Measurements from ENCODE around the gene CEP85L.

CEP85L gene

DNA sequence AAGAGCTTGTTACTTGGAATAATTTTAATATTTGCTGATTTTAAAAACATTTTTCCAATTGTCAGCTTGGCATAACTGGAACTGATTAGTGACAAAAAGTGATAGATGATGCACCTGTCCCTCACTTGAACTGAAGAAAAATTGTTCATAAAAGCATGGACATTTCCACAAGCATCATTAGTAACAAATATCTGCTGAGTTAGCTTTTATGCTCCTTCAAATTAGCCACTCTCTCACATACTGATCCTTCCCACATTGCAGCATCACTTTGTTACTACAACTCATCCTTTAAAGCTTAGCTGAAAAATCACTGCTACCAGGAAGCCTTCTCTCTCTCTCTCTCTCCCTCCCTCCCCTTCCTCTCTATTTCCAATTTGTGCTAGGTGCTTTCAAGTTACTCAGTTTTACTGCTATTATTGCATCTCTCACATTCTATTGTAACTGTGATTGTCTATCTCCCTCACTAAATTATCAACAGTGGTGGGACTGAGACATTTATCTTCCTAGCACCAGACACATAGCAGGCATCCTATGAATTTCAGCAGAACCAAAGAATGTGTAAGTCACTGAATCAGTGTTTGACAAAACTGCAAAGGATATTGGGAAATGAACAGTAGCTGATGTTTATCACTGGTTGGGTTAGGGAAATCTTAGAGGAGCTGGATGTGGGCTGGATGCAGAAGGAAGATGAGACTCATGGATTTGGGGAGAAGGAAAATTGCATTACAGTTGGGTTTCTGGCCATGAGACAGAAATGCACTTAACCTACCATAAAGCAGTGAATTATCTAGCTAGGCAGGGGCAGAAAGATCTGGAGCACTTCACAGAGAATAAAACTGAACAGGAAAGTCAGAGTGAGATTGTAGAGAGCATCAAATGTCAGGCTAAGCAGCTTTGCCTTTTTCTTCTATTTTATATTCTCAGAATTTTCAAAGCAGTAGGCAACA lies 231.7 kb downstream of the CEP85L start:
- no peak overlapping the region for H3K4me3 ChIP-seq (ENCODE audit: low read length)
- no peaks in the 10 kb centered on the region for H3K27me3 ChIP-seq (ENCODE audit: control insufficient read depth, insufficient read depth, low read length)
- no peaks in the 10 kb centered on the region for H3K9me3 ChIP-seq (ENCODE audit: control insufficient read depth, low read depth, low read length)

More for the DNA sequence above, 231.7 kb downstream of the CEP85L start:
- Histone ChIP-seq H3K9ac (ENCODE audit: low read length) (no peak overlapping the region), H3K27ac (ENCODE audit: low read length) (no peak overlapping the region), H3K4me1 (ENCODE audit: control insufficient read depth, low read depth, low read length) (no peaks in the 10 kb centered on the region), H3K36me3 (ENCODE audit: control insufficient read depth, low read depth, low read length) (no peaks in the 10 kb centered on the region)
